K562 (cell line): ENCODE measurements around the gene MYH7B. TPM values are rescaled to one million over a fixed set of nuclear protein-coding genes. Genes with fewer than 3 reads are reported as not detected.

Experiments
- ATAC-seq: fragments of 200-7000 bp; cut with Tn5 transposase; 3 replicates; pipeline ENCODE4 v1.9.1; 2020; ENCODE audit warnings: moderate library complexity
- BruUV-seq: library from RNA; stranded (reverse); fragments of 400-500 nt; replicated peaks from 2 replicates; lab custom pipeline; 2021; lab: Mats Ljungman, UMichigan
- CTCF ChIA-PET: fragments of 300-600 bp; formaldehyde crosslinking; extraction: SDS; loops from one replicate; lab custom pipeline; 2021; ENCODE audit warnings: low intra/inter-chr PET ratio; lab: Yijun Ruan, JAX
- POLR2A ChIA-PET: fragments of 300-600, 350-650 bp; sonication (Branson Sonifier 250); formaldehyde crosslinking; extraction: SDS; loops from one replicate; lab custom pipeline; 2021; ENCODE audit warnings: antibody characterized with exemption, inconsistent platforms; lab: Yijun Ruan, JAX
- DNase-seq, 4 experiments: peaks; one replicate each; pipeline versions ENCODE4 v3.0.0 to v3.0.0-alpha.2; 2011 to 2018; ENCODE audit warnings: low spot score in 3 of 4, mixed read lengths in 3 of 4; ENCODE audit errors: extremely low read depth in 1 of 4
- FAIRE-seq: peaks from 2 replicates; lab custom pipeline; 2011; peaks lifted over from hg19 to GRCh38; lab: Jason Lieb, UNC
- H2AFZ ChIP-seq: 2 replicates; pipeline ENCODE4 v1.6.0; 2011; ENCODE audit warnings: low read depth, low read length, control low read depth, inconsistent platforms
- H3K27ac ChIP-seq: fragments of 200-600 bp; 3 replicates; pipeline ENCODE4 v1.8.0; 2011; ENCODE audit warnings: low read depth, mild to moderate bottlenecking, control low read depth, inconsistent platforms, low read length, moderate library complexity, mixed read lengths; ENCODE audit errors: extremely low read depth
- H3K27me3 ChIP-seq, 2 experiments: fragments of 300-600 bp in 1 of 2; 2 replicates in 1 of 2; 3 replicates in 1 of 2; pipeline versions ENCODE4 v1.6.0 to v1.8.0; 2011; ENCODE audit warnings: inconsistent platforms in 2 of 2, low read length in 2 of 2, mild to moderate bottlenecking in 1 of 2, mixed read lengths in 1 of 2, moderate library complexity in 1 of 2; ENCODE audit not compliant: control insufficient read depth in 2 of 2, insufficient read depth in 2 of 2
- H3K36me3 ChIP-seq: fragments of 300-600 bp; 3 replicates; pipeline ENCODE4 v1.8.0; 2011; ENCODE audit warnings: mild to moderate bottlenecking, low read length, inconsistent platforms; ENCODE audit not compliant: control insufficient read depth, insufficient read depth
- H3K4me1 ChIP-seq, 2 experiments: fragments of 200-600 bp in 1 of 2; replicated peaks in 1 of 2; 2 replicates in 1 of 2; 3 replicates in 1 of 2; pipeline versions ENCODE4 v1.5.1 to v1.8.0; 2011; ENCODE audit warnings: inconsistent platforms in 2 of 2, low read length in 2 of 2, mild to moderate bottlenecking in 1 of 2, mixed read lengths in 1 of 2, moderate library complexity in 1 of 2; ENCODE audit not compliant: control insufficient read depth in 2 of 2, insufficient read depth in 2 of 2
- H3K4me2 ChIP-seq: 2 replicates; pipeline ENCODE4 v1.6.1; 2011; ENCODE audit warnings: low read length, control low read depth, inconsistent platforms, mixed read lengths; ENCODE audit not compliant: insufficient read depth
- H3K4me3 ChIP-seq: fragments of 200-600 bp; sonication (generic), shearing (Covaris generic); 2 replicates; pipeline ENCODE4 v1.5.1; 2016; ENCODE audit warnings: control low read depth, inconsistent platforms
- H3K79me2 ChIP-seq: fragments of 200-600 bp; 3 replicates; pipeline ENCODE4 v1.8.0; 2011; ENCODE audit warnings: low read length, inconsistent platforms; ENCODE audit not compliant: control insufficient read depth, insufficient read depth
- H3K9ac ChIP-seq, 2 experiments: 2 replicates each; pipeline versions ENCODE4 v1.6.0 to v1.6.1; 2011; ENCODE audit warnings: low read depth in 2 of 2, low read length in 2 of 2, control low read depth in 1 of 2, inconsistent platforms in 1 of 2, mild to moderate bottlenecking in 1 of 2, mixed read lengths in 1 of 2; ENCODE audit not compliant: insufficient read depth in 1 of 2
- H3K9me1 ChIP-seq: one replicate; pipeline ENCODE4 v1.6.0; 2011; ENCODE audit warnings: inconsistent platforms, mild to moderate bottlenecking, low read length, moderate library complexity; ENCODE audit not compliant: control insufficient read depth, insufficient read depth
- H3K9me3 ChIP-seq: replicated peaks from 2 replicates; pipeline ENCODE4 v1.5.1; 2011; ENCODE audit warnings: low read depth, low read length, inconsistent platforms; ENCODE audit not compliant: control insufficient read depth, insufficient read depth
- H4K20me1 ChIP-seq: replicated peaks from 2 replicates; pipeline ENCODE4 v1.6.1; 2011; ENCODE audit warnings: low read length, inconsistent platforms, mixed read lengths; ENCODE audit not compliant: control insufficient read depth, insufficient read depth
- ADNP ChIP-seq: fragments of 200-800 bp; sonication (Bioruptor generic); IDR thresholded peaks from 2 replicates; pipeline ENCODE4 v1.6.1; 2016; ENCODE audit warnings: missing genetic modification characterization, missing compliant biosample characterization
- JUND ChIP-seq, 2 experiments: IDR thresholded peaks; 2 replicates in 1 of 2; 3 replicates in 1 of 2; pipeline ENCODE4 v1.6.1; 2011; ENCODE audit warnings: borderline replicate concordance in 2 of 2, low read depth in 2 of 2, low read length in 2 of 2, improper control_type of control experiment in 1 of 2, missing biosample characterization in 1 of 2, missing genetic modification characterization in 1 of 2, missing genetic modification reagents in 1 of 2
- NELFE ChIP-seq: IDR thresholded peaks from 2 replicates; pipeline ENCODE4 v1.6.1; 2011; ENCODE audit warnings: mild to moderate bottlenecking; ENCODE audit not compliant: insufficient read depth, insufficient read length
- RBBP5 ChIP-seq: fragments of 200-600 bp; sonication (generic); IDR thresholded peaks from 2 replicates; pipeline ENCODE4 v1.6.1; 2012; ENCODE audit warnings: borderline replicate concordance, mild to moderate bottlenecking, low read length, control low read depth, inconsistent platforms; ENCODE audit not compliant: insufficient read depth, poor library complexity, severe bottlenecking
- RHOXF2B ChIP-seq: fragments of 250-450 bp; sonication (Bioruptor Pico); conservative IDR thresholded peaks from 2 replicates; pipeline ENCODE4 v1.5.1; 2021
- SETDB1 ChIP-seq: IDR thresholded peaks from one replicate; pipeline ENCODE4 v1.6.1; 2012; ENCODE audit warnings: low read length, control low read depth, inconsistent platforms
- TCFL5 ChIP-seq: fragments of 250-450 bp; sonication (Bioruptor Pico); conservative IDR thresholded peaks from 2 replicates; pipeline ENCODE4 v1.6.1; 2021; ENCODE audit warnings: mild to moderate bottlenecking, moderate library complexity, matching md5 sums
- ZNF174 ChIP-seq: fragments of 250-450 bp; sonication (Bioruptor Pico); IDR thresholded peaks from 2 replicates; pipeline ENCODE4 v1.4.0; 2020; ENCODE audit warnings: mild to moderate bottlenecking
- ZNF224 ChIP-seq: sonication (generic); formaldehyde crosslinking; IDR thresholded peaks from 2 replicates; pipeline ENCODE4 v1.8.0; 2022; ENCODE audit warnings: mild to moderate bottlenecking, missing genetic modification reagents
- WGBS: fragments of 100-300 bp; shearing (Covaris generic); methylation state at CpG from one replicate; pipeline ENCODE4 v1.1.6; 2016; ENCODE audit warnings: low coverage, mixed read lengths; ENCODE audit not compliant: insufficient coverage; ENCODE audit errors: missing lambda C conversion rate; 5-methylcytosine and 5-hydroxymethylcytosine counted together
- in situ Hi-C: fragments of 300-500 bp; cut with MboI; formaldehyde crosslinking; loops from 4 replicates; pipeline ENCODE4 v1.15.0; 2018; ENCODE audit warnings: inconsistent platforms, mixed read lengths
- intact Hi-C: fragments of 100-400 bp; cut with micrococcal nuclease; formaldehyde crosslinking; loops from 2 replicates; pipeline ENCODE4 v1.14.2; 2022
- polyA plus RNA-seq, 8 experiments: library from polyadenylated mRNA; depleted of rRNA in 4 of 8; stranded (reverse) in 5 of 8; unstranded in 3 of 8; fragments of >200 nt; fragmentation: Nextera tagmentation in 2 of 8; fragmentation: Illumina TruSeq in 1 of 8; extraction: Ambion mirVana in 2 of 8; extraction: Trizol in 1 of 8; gene quantifications; 2 replicates each; pipeline versions ENCODE4 v1.2.1 to v1.2.3, GENCODE V29; 2011 to 2014; ENCODE audit warnings: inconsistent platforms in 1 of 8, missing spikeins in 1 of 8
- total RNA-seq, 7 experiments: library from RNA; depleted of rRNA in 6 of 7; stranded (reverse); fragments of >200 nt in 6 of 7; fragmentation: Illumina TruSeq in 2 of 7; extraction: Trizol in 2 of 7; gene quantifications; 2 replicates each; pipeline versions ENCODE4 v1.2.1 to v1.2.3, GENCODE V29; 2011 to 2021; ENCODE audit warnings: low replicate concordance in 1 of 7
- TF ChIP-seq, protein P1 (sequence below): fragments of 250-450 bp; sonication (Bioruptor Pico); IDR thresholded peaks from 2 replicates; pipeline ENCODE4 v1.9.0; 2021; ENCODE audit warnings: mild to moderate bottlenecking
- TF ChIP-seq, protein P2 (sequence below): sonication (generic); formaldehyde crosslinking; IDR thresholded peaks from 2 replicates; pipeline ENCODE4 v1.9.0; 2022; ENCODE audit warnings: mild to moderate bottlenecking, missing genetic modification reagents
- TF ChIP-seq, protein P3 (sequence below), 2 experiments: fragments of 450-650 bp; IDR thresholded peaks; 2 replicates each; pipeline ENCODE4 v1.6.1; 2016; ENCODE audit warnings: mild to moderate bottlenecking in 2 of 2, borderline replicate concordance in 1 of 2, low read depth in 1 of 2, moderate library complexity in 1 of 2

The MYH7B gene
- total and polyA plus RNA-seq, 9 of the 15 experiments (the other 6 are each of a cell fraction or from before 2014, with no cell fraction given): 0.07 to 0.34 (median 0.13) TPM; not detected in 3

DNA sequence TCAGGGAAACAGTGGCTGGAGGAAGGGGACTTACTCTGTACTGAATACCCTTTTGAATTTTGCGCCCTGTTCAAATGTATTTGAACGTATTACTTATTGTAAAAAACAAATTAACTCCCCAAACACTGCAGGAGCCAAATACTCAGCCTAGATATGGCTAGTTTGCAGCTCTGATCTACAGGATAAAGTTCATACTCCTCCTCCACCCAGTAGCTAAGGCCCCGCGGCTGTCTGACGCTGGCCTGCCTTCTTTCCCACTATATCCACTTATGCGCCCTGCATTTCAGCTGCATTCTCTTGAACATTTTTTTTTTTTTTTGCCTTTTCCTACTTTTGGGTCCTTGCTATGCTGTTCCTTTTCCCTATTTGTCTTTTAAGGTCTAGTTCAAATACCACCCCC lies 6.5 kb upstream of the MYH7B start:
- Histone ChIP-seq H3K27ac (no peak overlapping the region), H3K4me1 (peaks cover 0 to 6% of the 10 kb centered on the region in 2 experiments; a peak in 2 of 5 replicates), H3K27me3 (no peaks in the 10 kb centered on the region)
- in situ Hi-C loops (no loop called here), intact Hi-C loops (no loop called here)
- 84% methylated on average over 6 of the region's 6 CpGs for WGBS
- TF ChIP-seq RHOXF2B (CRISPR knock-in tag) (no peak), TCFL5 (CRISPR knock-in tag) (no peak), ADNP (tag) (no peak), NELFE (no peak), ZNF174 (CRISPR knock-in tag) (no peak), RBBP5 (no peak), JUND (IDR thresholded peaks at IDR 0.05; ENCODE audit: borderline replicate concordance, low read depth, low read length) (no peak), JUND (tag; IDR thresholded peaks at IDR 0.05; ENCODE audit: borderline replicate concordance, low read depth, low read length) (no peak), SETDB1 (no peak), ZNF224 (CRISPR knock-in tag) (no peak)
- TF ChIP-seq, protein P1, sequence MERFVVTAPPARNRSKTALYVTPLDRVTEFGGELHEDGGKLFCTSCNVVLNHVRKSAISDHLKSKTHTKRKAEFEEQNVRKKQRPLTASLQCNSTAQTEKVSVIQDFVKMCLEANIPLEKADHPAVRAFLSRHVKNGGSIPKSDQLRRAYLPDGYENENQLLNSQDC: no peak
- TF ChIP-seq, protein P2, sequence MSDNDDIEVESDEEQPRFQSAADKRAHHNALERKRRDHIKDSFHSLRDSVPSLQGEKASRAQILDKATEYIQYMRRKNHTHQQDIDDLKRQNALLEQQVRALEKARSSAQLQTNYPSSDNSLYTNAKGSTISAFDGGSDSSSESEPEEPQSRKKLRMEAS: no peak
- TF ChIP-seq, protein P3, sequence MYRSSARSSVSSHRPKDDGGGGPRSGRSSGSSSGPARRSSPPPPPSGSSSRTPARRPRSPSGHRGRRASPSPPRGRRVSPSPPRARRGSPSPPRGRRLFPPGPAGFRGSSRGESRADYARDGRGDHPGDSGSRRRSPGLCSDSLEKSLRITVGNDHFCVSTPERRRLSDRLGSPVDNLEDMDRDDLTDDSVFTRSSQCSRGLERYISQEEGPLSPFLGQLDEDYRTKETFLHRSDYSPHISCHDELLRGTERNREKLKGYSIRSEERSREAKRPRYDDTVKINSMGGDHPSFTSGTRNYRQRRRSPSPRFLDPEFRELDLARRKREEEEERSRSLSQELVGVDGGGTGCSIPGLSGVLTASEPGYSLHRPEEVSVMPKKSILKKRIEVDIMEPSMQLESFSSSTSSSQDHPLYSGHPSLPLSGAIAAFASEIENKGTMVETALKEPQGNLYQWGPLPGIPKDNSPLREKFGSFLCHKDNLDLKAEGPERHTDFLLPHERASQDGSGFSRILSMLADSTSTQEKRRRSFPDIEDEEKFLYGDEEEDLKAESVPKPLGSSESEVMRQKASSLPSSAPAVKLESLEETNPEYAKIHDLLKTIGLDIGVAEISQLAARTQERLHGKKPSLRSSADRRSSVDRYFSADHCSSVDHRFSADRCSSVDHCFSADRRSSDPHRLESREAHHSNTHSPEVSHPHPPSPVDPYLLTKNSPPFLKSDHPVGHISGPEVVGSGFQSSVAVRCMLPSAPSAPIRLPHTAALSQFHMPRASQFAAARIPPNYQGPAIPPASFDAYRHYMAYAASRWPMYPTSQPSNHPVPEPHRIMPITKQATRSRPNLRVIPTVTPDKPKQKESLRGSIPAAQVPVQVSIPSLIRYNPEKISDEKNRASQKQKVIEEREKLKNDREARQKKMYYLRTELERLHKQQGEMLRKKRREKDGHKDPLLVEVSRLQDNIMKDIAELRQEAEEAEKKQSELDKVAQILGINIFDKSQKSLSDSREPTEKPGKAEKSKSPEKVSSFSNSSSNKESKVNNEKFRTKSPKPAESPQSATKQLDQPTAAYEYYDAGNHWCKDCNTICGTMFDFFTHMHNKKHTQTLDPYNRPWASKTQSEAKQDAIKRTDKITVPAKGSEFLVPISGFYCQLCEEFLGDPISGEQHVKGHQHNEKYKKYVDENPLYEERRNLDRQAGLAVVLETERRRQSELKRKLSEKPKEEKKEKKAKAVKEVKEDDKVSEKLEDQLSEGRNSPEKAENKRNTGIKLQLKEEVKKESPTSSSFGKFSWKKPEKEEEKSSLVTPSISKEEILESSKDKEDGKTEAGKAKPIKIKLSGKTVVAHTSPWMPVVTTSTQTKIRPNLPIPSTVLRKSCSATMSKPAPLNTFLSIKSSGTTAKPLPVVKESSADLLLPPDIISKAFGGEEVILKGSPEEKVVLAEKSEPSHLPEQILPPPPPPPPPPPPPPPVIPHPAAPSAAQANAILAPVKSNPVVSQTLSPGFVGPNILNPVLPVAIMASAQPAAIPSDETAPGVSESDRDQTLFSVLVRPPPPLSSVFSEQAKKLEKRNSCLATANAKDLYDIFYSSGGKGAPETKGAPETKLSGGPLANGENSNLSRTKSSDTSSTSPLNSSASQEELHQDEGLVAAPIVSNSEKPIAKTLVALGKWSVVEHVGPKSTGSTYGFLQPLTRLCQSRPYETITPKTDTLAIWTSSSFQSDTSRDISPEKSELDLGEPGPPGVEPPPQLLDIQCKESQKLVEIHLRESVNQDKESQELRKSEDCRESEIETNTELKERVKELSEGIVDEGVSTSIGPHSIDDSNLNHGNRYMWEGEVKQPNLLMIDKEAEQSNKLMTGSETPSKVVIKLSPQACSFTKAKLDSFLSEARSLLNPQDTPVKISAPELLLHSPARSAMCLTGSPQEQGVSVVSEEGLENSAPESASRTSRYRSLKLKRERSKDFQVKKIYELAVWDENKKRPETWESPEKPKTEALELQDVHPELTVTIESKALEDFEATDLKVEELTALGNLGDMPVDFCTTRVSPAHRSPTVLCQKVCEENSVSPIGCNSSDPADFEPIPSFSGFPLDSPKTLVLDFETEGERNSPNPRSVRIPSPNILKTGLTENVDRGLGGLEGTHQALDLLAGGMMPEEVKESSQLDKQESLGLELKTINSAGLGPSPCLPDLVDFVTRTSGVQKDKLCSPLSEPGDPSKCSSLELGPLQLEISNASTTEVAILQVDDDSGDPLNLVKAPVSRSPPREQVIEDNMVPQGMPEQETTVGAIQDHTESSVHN (IDR thresholded peaks at IDR 0.05; ENCODE audit: borderline replicate concordance in 1 of 2, low read depth in 1 of 2): no peak
- TF ChIP-seq, all 486 proteins: peak for 0
- no peak overlapping the region; a peak in 1 of 4 replicates for H3K9ac ChIP-seq
- H2AFZ ChIP-seq: no peak overlapping the region
- peak; percentile 55; the same call in 2 of the 3 replicates for ATAC-seq
- H3K4me2 ChIP-seq: no peak overlapping the region
- peaks cover 77% of the 10 kb centered on the region for H3K36me3 ChIP-seq
- H4K20me1 ChIP-seq: no peaks in the 10 kb centered on the region
- ChIA-PET CTCF (no interaction called here), POLR2A (interaction anchor here (0.6 to 1.0 kb wide), 2 partner anchors 17 to 36 kb away, joined by 3 to 4 read pairs; no protein-coding TSS in a partner anchor)
- no TSS peak for BruUV-seq
- DNase-seq: no peak
- no peaks in the 10 kb centered on the region for H3K9me1 ChIP-seq
- no peak overlapping the region for H3K4me3 ChIP-seq
- no peaks in the 10 kb centered on the region for H3K9me3 ChIP-seq
- no peak for FAIRE-seq
- H3K79me2 ChIP-seq: peaks cover 11% of the 10 kb centered on the region
